BE2C (cell line): ENCODE data around the gene HTR2A. TPM values are rescaled to one million over a fixed set of nuclear protein-coding genes. Genes with fewer than 3 reads are reported as not detected.

ENCODE experiments used
- DNase-seq: peaks from one replicate; pipeline ENCODE4 v3.0.0-alpha.2; 2020
- H3K27me3 ChIP-seq: fragments of 250-450 bp; sonication (Bioruptor Pico); 2 replicates; pipeline ENCODE4 v1.5.1; 2020; ENCODE audit warnings: mild to moderate bottlenecking
- H3K36me3 ChIP-seq: fragments of 250-450 bp; sonication (Bioruptor Pico); 2 replicates; pipeline ENCODE4 v1.5.1; 2020; ENCODE audit warnings: mild to moderate bottlenecking
- H3K4me1 ChIP-seq: fragments of 250-450 bp; sonication (Bioruptor Pico); 2 replicates; pipeline ENCODE4 v1.5.1; 2020
- H3K4me3 ChIP-seq: 2 replicates; pipeline ENCODE4 v1.5.1; 2011; ENCODE audit warnings: low read depth, low read length
- H3K9me3 ChIP-seq: fragments of 250-450 bp; sonication (Bioruptor Pico); 2 replicates; pipeline ENCODE4 v1.5.1; 2020
- CTCF ChIP-seq: IDR thresholded peaks from 2 replicates; pipeline ENCODE4 v1.5.1; 2012; ENCODE audit warnings: mild to moderate bottlenecking, low read depth, low read length
- polyA plus RNA-seq: library from polyadenylated mRNA; unstranded; fragments of >200 nt; gene quantifications from one replicate; pipeline ENCODE4 v1.2.1, GENCODE V29; 2012; ENCODE audit warnings: low read depth, missing spikeins; ENCODE audit not compliant: insufficient read length, insufficient read depth

The HTR2A gene
- polyA plus RNA-seq: not detected

- Histone ChIP-seq H3K9me3 (no peaks in the 10 kb centered on the region), H3K27me3 (peaks cover 13% of the 10 kb centered on the region), H3K4me1 (0 out of 2 replicates have a peak, but pooled peaks cover 3% of the 10 kb centered on the region), H3K36me3 (no peaks in the 10 kb centered on the region), H3K4me3 (peak within 1 kb of the TSS; percentile 32; the same call in 1 of the 2 replicates)
- DNase-seq: no peak
- TF ChIP-seq CTCF: no peak
Measured at GRCh38 chr13:46896341-46897137, at the start of gene HTR2A. Gene HTR2A (minus strand): TSS chr13:46897053. CDS start chr13:46895906, 1,147 bp downstream.

- TF ChIP-seq CTCF: no peak
- Histone ChIP-seq H3K4me3 (no peak overlapping the region), H3K27me3 (0 out of 2 replicates have a peak, but pooled peaks cover 2% of the 10 kb centered on the region), H3K9me3 (no peaks in the 10 kb centered on the region; the same call in 1 of the 2 replicates), H3K4me1 (no peaks in the 10 kb centered on the region), H3K36me3 (no peaks in the 10 kb centered on the region)
- no peak for DNase-seq
Measured at GRCh38 chr13:46936525-46936924, 39.7 kb upstream of the HTR2A start.

- no peaks in the 10 kb centered on the region; the same call in 1 of the 2 replicates for H3K9me3 ChIP-seq
- H3K36me3 ChIP-seq: no peaks in the 10 kb centered on the region
- H3K4me1 ChIP-seq: no peaks in the 10 kb centered on the region
- no peak overlapping the region for H3K4me3 ChIP-seq
- TF ChIP-seq CTCF: no peak
- no peak for DNase-seq
- no peaks in the 10 kb centered on the region for H3K27me3 ChIP-seq
Measured at GRCh38 chr13:46934749-46935148, 37.9 kb upstream of the HTR2A start.

- Histone ChIP-seq H3K4me1 (no peaks in the 10 kb centered on the region), H3K4me3 (no peak overlapping the region), H3K27me3 (no peaks in the 10 kb centered on the region), H3K9me3 (no peaks in the 10 kb centered on the region), H3K36me3 (no peaks in the 10 kb centered on the region)
- no peak for DNase-seq
- no peak for TF ChIP-seq CTCF
Measured at GRCh38 chr13:46926916-46927590, 30.2 kb upstream of the HTR2A start.

- H3K27me3 ChIP-seq: no peaks in the 10 kb centered on the region
- no peak overlapping the region for H3K4me3 ChIP-seq
- no peak for TF ChIP-seq CTCF
- no peaks in the 10 kb centered on the region for H3K9me3 ChIP-seq
- no peaks in the 10 kb centered on the region for H3K36me3 ChIP-seq
- no peak for DNase-seq
- H3K4me1 ChIP-seq: no peaks in the 10 kb centered on the region
Measured at GRCh38 chr13:46925486-46925885, 28.6 kb upstream of the HTR2A start.
